ENCODE data around the gene HOXC10.

The HOXC10 gene

DNA sequence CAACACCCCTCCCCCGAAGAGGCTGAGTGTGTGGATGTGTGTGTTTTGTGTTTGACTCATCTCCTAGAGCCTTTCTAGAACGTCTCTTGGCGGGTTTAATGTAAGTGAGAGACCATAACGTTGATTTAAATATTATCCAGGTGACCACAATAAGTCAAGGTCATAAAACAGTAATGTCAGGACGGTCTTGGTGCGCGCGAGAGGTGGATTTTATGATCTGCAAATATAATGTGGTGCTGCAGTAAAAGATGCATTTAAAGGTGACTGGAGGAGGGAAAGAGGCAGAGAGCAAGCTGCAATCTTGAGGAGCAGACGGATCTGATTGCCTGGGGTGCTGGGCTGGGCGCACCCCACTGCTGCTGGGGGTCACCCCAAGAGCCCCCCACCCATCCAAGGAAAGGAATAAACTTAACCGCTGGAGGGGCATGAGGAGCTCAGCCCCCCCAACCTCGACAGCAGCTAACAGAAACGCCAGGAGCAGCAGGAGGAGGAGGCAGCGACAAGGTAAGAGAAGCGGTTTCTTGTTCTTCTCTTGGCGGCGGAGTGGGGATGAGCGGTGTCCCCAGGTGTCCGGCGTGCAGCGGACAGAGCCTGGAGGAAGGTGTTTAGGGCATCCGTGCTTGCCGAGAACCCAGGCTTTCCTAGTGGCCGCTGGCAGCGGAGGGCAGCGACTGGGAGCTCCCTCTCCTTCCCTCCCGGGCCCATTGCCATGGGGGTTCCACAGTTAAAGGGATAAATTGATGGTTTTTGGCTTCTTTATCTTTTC lies 5.5 kb downstream of the HOXC10 start:
- no peak for DNase-seq (ENCODE audit: low read depth in 1 of 2, low spot score in 1 of 2)

DNA sequence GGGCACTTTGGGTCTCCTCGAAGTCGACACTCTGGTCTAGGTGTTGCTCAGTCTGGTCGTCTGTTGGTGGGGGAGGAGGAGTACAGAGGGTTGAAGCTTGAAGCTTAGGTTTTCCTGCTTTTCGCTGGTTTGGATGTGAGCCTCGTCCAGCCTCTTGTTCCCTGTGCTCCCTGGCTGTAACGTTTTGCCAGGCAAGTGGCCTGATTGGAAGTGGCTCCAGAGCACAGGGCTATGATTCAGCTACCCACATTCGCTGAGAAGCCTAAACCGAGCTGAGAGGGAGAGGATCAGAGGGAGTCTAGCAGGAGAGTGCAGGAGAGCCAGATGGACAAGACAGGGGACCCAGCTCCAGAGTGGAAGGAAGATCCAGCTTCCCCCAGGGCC lies 6.1 kb downstream of the HOXC10 start:
- DNase-seq (ENCODE audit: low read depth in 1 of 2, low spot score in 1 of 2), result no peak

DNA sequence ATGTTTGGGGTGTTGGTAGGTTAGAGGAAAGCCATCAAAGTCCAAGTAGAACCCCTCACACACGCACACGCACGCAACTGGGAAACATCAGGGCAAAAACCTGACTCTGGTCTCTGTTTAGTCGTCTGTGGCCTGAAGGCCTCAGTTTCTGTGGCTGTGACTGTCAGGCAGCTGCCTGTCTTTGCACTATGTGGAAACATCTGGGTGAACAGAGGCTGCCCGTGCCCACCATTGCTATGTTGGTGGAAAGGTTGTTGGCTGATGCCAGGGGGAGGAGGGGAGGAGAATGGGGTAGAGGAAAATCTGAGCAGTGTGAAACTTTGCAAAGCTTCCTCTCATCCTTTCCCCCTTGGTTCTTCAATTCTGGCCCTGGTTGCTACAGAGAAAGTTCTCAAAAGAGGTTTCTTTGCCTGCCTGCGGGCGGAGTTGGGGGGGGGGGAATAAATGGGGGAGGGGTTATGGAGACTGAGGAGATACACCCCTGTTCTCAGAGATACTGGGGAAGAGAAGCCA lies 7.5 kb downstream of the HOXC10 start:
- DNase-seq (ENCODE audit: low read depth in 1 of 2, low spot score in 1 of 2), result no peak

DNA sequence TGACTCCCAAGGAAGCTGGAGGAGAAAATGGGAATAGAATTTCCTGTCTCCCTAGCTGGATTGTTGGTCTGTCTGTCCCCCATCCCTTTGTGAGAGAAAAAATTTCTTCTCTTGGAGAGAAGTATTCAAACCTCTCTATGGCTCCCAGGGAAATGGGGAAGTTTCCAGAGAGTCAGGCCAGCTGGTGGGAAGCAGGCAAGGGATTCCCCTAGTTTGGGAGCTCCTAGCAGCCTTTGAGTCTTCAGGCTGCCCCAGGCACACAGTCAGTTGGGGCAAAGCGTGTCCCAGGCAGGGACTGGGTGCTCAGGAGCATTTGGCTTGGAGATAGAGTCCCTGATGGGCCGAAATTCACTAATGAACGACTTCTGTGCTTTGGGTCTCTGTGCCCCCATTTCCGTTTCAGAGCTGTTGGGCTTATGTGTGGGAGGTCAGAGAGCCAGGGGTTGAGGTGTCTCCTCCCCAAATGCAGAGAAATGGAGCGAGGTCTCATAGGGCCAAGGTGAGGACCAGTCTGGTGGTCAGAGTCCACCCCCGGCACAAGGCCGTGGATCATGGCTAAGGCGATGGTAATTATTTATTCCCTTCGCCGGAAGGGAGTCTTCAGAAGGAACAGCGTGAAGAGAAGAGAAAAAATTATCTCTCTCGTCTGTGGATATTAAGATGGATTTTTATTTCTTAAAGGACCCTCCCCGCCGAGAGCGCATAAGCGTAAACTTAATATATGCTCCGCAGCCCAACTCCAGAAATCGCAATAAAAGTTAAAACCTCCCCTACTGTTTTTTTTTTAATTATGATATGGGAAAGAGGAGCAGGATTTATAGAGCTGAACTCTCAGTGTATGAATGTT lies 8.4 kb downstream of the HOXC10 start:
- no peak for DNase-seq (ENCODE audit: low read depth in 1 of 2, low spot score in 1 of 2)

DNA sequence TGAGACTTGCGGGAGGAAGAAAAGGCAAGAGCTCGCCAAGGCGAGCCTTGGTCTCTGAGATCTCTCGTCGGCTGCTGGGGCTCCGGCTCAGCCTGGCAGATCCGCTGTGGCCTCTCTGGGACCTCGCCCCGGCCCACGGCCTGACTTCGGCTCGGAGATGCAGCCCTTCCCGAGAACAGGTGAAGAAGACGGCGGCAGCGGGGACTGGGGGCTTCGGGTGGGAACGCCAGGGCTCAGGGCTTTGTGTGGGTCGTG lies 9.0 kb downstream of the HOXC10 start:
- DNase-seq (ENCODE audit: low read depth in 1 of 2, low spot score in 1 of 2), result no peak

DNA sequence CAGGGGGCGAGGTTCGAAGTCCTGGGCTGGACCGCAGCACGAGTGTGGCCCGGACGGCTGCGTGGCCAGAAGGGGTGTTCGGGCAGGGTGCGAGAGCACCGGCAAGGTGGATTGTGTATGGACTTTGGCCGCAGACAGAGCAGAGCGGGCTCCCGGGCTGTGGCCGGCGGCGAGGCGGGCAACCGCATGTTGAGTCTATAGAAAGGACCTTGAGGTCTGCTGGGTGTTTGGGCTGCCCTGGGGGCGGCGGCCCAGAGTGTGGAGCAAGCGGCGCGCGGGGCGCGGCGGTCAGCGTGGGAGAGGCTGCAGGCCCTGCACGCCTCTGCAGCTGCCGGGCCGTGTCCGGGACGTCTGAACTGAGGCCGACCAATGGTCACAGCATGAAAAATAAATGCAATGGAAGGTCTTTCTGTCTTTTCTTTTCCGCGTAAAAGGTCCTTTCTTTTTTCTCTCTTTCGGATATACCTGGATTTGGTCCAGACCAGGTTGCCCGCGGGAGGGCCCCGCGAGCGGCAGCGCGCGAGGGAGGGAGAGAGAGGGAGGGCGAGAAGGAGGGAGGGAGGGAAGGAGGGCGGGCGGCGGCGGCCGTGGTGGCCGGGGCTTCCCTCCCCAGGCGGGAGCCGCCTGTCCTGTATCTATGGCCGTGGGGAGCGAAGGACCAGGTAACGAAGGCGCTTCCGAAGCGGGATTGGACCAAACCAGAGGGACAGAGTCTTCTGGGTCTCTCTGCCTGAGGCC lies 9.5 kb downstream of the HOXC10 start:
- no peak for DNase-seq (ENCODE audit: low read depth in 1 of 2, low spot score in 1 of 2)

DNA sequence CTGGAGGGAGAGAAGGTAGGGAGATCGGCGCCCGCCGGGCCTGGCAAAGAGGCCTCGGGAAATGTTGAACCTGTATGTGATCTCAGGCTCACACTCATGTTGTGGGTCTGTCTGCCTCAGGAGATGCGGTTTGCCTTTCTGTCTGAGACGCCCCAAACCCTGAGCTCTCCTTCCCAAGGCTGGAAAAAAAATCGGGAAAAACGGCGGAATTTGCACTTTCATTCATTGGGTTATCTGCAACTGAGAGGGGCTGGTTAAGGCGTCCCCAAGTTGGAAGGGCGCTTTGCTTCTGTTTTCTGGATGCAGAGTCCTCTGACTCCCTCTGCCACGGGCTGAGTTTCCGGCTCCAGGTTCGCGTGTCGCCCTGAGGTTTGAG lies 10.0 kb downstream of the HOXC10 start:
- no peak for DNase-seq (ENCODE audit: low read depth in 1 of 2, low spot score in 1 of 2)

DNA sequence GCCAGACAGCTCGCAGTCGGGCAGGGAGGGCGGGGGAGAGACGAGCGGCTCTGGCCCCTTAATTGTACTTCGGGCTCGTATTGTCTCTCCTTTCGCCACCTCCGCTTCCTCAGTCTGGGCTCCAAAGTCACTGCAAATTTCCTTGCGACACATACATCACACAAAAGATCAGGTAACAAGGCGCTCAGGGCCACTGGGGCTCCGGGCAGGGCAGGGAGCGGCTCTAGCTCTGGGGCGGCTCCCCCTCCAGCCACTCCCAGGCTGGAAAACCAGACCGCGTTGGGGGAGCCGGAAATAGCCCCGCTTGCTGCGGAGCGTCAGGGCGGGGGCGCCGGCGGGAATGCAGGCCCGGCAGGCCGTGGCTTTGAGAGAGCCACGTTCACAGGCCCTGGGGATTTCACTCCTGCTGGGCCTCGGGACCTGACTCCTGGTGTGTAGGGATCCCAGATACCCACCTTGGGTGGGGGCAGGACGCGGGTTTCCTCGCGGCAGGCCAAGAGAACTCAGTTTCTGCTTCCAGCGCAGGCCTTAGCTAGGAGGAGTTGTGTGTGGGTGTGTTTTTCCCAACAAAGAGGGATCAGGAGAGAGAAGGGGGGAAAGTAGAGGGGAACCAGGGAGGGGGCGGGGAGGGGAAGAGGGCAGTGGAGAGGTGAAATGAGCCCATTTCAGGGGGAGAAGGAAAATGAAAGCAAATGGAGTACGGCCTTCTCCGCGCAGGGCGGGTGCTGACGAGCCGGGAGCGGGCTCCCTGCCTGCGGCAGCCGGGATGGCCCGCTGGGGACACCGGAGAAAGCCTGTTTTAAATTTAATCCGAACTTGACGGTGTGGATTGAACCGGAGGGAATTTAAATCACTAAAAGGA lies 10.7 kb downstream of the HOXC10 start:
- DNase-seq (ENCODE audit: low read depth in 1 of 2, low spot score in 1 of 2), result no peak

DNA sequence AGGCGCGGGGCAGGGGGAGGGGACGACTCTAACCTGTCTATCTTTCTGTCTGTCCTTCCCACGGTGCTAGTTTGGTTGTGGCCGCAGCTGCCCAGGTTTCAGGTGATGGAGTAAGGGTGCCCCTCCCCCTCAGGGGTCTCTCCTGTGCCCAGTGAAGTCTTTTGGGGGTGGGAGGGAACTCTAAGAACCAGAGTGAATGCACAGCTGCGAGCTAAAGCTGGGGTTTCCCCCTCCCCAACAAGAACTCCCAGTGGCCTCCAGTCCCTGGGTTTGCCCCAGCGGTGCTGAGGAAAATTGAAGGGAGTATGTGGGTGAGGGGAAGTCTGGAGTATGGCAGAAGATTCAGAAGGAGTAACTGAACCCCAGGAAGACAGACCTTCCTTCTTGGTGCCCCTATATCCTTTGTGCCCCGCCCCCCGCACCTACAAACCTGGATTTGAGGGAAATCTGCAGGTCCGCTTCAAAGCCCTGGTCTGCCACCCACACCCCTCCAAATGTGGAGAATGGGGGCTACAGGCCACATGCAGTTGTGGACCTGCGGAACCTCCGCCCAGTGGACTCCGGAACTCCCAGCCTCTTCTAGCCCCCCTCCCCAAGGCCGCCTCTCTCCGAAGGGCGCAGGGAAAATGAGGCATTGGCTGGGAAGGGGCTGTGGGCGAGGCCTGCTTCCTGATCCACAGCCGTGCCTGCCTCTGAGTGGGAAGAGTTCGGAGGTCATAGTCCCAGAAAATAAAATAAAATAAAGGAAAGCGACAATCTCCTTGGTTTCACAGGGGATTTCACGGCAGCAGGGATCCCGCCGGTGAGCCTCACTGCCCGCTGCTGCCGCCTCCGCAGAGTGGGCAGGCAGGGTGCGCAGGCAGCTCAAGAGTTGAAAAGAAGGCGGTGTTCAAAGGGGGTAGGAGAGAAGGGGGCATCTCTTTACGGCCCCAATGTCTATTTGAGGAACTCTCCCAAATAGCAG lies 11.6 kb downstream of the HOXC10 start:
- no peak for DNase-seq (ENCODE audit: low read depth in 1 of 2, low spot score in 1 of 2)

DNA sequence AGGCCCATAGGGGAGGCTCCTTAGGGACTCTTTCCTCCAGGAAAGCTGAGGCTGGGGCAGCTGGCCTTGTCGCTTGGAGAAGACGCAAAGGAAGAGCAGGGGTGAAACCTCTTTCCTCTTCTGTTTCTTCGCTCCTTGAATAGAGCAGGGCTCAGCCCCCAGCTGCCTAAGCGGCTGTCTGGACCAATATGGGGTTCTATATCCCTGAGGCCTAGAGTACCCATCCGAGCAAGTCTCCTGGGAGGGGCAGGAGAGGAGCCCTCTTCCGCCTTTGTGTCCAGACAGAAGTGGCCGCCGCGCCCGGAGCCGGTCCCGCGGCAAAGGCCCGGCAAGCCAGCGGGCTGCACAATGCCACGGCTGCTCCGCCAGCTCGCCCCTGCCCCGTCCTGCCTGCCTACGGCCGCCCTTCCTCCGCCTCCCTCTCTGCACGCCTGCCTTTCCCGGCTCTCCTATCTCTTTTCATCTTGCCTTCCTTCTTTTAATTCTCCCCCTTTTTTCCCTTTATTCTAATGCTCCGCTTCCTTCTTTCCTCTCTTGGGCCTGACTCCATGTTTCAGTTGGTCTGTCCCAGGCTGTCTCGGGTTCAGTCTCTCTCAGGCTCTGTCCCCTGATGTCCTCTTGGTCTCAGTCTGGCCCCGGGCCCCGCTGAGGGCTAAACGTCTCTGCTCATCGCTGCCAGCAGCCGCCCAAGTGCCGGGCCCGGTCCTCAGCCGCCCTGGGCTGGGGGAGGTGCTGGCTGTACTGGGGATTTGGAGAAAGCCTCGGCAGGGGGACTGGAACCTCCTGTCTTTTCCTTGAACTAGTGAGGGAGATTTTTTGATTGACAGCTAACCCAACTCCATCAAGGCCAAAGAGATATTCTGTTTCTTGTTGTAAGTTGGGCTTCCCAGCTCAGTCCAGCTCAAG lies 12.5 kb downstream of the HOXC10 start:
- DNase-seq (ENCODE audit: low read depth in 1 of 2, low spot score in 1 of 2), result no peak

DNA sequence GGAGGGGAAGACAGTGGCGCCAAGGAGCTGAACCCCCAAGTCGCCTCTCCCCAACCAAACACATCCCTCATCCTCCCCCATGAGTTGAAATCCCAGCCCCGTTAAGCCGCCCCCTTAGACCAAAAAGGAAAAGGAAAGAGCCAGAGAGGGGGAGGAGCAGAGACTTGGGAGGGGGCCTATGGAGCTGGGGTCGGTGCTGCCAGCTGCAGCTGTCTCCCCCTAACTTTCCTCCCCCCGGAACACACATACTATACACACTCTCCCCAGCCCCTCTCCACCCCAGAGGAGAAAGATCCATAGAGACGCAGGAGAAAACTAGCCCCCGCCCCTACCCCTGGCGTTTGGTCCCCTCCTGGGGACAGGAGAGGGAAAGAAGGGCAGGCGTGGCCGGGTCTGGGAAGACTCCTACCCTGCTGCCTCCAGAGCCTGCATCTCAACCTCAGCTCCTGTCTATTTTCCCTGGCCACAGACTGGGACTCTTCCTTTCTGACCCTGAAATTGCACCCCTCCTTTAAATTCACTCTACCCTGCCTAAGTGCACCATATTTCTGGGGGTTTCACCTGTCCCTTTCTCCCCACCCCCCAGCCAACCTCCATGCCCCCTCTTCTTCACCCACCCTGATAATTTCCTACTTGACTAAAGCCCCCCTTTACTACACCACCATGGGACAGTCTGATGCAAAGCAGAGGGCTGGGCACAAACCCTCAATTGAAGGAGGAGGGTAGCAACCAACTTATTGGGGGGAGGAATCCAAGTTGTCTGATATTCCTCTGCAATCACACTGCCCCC lies 13.4 kb downstream of the HOXC10 start:
- no peak for DNase-seq (ENCODE audit: low read depth in 1 of 2, low spot score in 1 of 2)

DNA sequence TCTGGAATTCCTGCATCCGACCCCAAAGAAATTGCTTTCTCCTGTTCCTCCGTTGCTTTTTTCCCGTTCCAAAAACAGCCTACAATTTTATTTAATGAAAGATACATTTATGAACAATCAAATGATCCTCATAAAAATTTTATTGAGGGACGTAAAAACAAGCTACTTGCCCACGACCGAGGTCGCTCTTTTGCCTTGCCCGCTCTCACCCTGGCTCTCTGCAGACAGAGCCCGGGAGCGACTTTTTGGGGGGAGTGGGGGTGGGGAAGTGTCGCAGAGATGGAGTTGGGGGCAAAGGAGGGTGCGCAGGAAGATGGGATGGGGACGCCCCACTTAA lies 13.9 kb downstream of the HOXC10 start:
- no peak for DNase-seq (ENCODE audit: low read depth in 1 of 2, low spot score in 1 of 2)

DNA sequence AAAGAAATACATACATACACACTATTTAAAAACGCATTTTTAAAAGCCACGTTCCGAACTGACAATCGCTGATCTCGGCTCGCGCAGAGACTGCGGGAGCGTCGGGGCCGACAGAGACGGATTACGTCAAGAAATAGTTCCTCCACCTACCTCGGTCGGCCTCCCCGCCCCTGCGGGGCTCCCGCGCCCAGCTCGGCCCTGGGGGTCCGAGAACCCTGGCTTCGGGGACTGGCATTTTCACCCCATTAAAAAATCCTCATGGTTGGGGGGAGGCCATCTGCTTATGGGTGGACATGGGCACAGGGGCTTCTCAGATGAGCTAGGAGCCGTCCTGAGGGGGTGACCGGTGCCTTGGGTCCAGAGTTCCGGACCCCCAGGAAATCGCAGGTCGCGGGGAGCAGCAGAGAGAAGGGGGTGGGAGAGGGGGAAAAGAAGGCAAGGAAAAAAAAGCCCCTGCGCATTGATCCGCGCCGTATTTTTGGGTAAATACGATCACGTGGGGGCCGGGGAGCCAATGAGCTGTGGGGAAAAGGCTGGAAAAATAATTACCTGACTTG lies 14.7 kb downstream of the HOXC10 start:
- no peak for DNase-seq (ENCODE audit: low read depth in 1 of 2, low spot score in 1 of 2)

DNA sequence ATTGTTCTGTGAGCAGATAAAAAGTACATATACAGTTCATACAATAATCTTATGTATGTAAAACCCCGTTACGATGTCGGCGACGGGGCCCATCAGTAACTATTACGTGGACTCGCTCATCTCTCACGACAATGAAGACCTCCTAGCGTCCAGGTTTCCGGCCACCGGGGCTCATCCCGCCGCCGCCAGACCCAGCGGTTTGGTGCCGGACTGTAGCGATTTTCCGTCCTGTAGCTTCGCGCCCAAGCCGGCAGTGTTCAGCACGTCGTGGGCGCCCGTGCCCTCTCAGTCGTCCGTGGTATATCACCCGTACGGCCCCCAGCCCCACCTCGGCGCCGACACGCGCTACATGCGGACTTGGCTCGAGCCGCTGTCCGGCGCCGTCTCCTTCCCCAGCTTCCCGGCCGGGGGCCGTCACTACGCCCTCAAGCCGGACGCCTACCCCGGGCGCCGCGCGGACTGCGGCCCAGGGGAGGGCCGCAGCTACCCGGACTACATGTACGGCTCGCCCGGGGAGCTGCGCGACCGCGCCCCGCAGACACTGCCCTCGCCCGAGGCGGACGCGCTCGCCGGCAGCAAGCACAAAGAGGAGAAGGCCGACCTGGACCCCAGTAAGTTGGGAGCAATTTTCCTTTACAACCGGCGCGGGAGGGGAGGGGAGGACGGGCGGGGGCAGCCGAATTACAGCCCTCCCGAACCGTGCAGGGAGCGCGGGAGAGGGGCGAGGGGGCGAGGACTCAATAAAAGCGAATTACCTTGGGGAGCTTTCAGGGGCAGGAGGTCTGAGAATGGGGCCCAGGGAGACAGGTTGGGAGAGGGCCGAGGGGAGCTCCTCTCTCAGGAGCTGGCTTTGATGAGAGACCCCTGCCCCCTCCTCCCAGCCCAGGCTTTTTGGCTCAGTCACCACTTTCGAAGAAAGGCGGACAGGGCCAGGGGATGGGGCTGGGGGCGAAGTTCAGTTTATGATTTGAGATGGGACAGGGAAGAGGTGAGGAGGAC lies 15.5 kb downstream of the HOXC10 start, which contains the start of gene HOXC9:
TSS of gene HOXC9 (plus strand) at position 46 of the 999 bp plus-strand sequence. CDS start at position 74, 28 bp downstream.
- DNase-seq (ENCODE audit: low read depth in 1 of 2, low spot score in 1 of 2), result no peak

DNA sequence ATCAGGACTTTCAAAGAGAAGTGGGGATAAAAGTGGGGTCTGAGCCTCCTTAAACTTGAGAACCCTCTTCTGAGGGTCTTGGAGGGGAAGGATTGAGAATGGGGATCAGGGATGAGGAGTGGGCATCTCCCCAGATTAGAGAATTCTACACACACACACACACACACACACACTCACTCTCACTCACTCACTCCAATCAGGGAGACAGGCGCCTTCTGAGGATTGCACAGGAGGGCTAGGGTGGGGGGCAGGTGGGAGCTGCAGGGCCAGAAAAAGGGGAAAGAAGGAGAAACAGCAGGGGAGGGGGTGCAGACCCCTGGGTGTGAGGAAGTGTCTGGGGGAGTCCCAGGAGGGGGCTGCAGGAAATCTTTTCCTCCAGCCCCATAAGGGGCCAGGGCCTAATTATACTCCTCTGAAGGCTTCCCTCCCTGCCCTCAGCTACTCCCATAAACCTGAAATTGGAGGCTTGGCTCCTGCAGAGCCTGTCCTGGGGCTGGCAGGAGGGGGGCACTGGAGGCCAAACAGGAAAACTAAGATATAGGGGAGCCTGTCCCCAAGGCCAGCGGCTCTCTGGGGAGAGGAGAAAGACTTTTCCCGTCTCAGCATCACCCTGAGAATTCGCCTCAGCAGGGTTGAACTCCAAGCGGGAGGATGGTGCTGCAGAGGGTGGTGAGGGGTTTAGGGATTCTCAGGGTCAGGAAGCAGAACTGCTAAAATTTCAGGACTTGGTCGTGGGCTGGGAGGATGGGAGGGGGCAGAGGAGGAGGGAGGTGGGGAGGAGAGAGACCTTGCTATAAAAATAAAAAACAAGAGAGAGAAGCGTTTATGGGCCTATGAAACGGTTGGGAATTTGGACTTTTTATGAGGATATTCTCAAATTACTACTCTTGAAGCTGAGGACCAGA lies 16.6 kb downstream of the HOXC10 start:
- DNase-seq (ENCODE audit: low read depth in 1 of 2, low spot score in 1 of 2), result no peak
